HCT116 (cell line): ENCODE measurements around the gene PARVG. TPM values are rescaled to one million over a fixed set of nuclear protein-coding genes. Genes with fewer than 3 reads are reported as not detected.

Experiments
- ATAC-seq: fragments of 200-7000 bp; cut with Tn5 transposase; 2 replicates; pipeline ENCODE4 v1.9.1; 2020; ENCODE audit warnings: mild to moderate bottlenecking, moderate library complexity
- BruUV-seq: library from RNA; stranded (reverse); fragments of 400-500 nt; replicated peaks from 2 replicates; lab custom pipeline; 2021; lab: Mats Ljungman, UMichigan
- CTCF ChIA-PET: fragments of 300-600 bp; sonication (Branson Sonifier 250); formaldehyde crosslinking; loops from one replicate; lab custom pipeline; 2021; ENCODE audit warnings: antibody characterized with exemption; lab: Charles Lee
- POLR2A ChIA-PET: fragments of 300-600, 350-600 bp; sonication (Branson Sonifier 250); formaldehyde crosslinking; loops from one replicate; lab custom pipeline; 2021; ENCODE audit warnings: antibody characterized with exemption; lab: Charles Lee
- RAD21 ChIA-PET, 2 experiments: fragments of 300-600 bp; sonication (Branson Sonifier 250); formaldehyde crosslinking; loops; one replicate each; lab custom pipeline; 2023; ENCODE audit warnings: low total read pairs in 2 of 2; ENCODE audit not compliant: uncharacterized antibody in 2 of 2, unreplicated experiment in 2 of 2, low non-redundant PET in 1 of 2; lab: Charles Lee
- DNase-seq: peaks from one replicate; pipeline ENCODE4 v3.0.0-alpha.2; 2010; ENCODE audit warnings: low read depth, low spot score
- H2AFZ ChIP-seq: fragments of 200-600 bp; shearing (Covaris generic), sonication (generic); 2 replicates; pipeline ENCODE4 v1.6.1; 2017; ENCODE audit warnings: low read depth, mixed run types, mixed read lengths, antibody characterized with exemption, low read length; ENCODE audit not compliant: poor library complexity, severe bottlenecking
- H3K27ac ChIP-seq: 2 replicates; pipeline ENCODE4 v1.5.1; 2012; ENCODE audit warnings: low read depth, low read length
- H3K27me3 ChIP-seq: fragments of 200-600 bp; sonication (generic); 2 replicates; pipeline ENCODE4 v1.6.1; 2016; ENCODE audit warnings: mixed run types, low read length, mixed read lengths; ENCODE audit not compliant: insufficient read depth
- H3K36me3 ChIP-seq, 2 experiments: fragments of 200-500 bp in 1 of 2; fragments of 200-600 bp in 1 of 2; sonication (Bioruptor generic) in 1 of 2; sonication (generic) in 1 of 2; 2 replicates each; pipeline versions ENCODE4 v1.5.1 to v1.6.1; 2014 to 2016; ENCODE audit warnings: low read length in 2 of 2, inconsistent platforms in 1 of 2, mixed read lengths in 1 of 2, mixed run types in 1 of 2; ENCODE audit not compliant: insufficient read depth in 2 of 2, control insufficient read depth in 1 of 2
- H3K4me1 ChIP-seq, 2 experiments: fragments of 200-600 bp in 1 of 2; sonication (generic) in 1 of 2; 2 replicates each; pipeline versions ENCODE4 v1.5.1 to v1.6.1; 2012 to 2017; ENCODE audit warnings: low read length in 2 of 2, inconsistent platforms in 1 of 2, mild to moderate bottlenecking in 1 of 2, mixed read lengths in 1 of 2, mixed run types in 1 of 2, moderate library complexity in 1 of 2; ENCODE audit not compliant: insufficient read depth in 2 of 2, control insufficient read depth in 1 of 2
- H3K4me2 ChIP-seq: fragments of 200-600 bp; sonication (generic); 2 replicates; pipeline ENCODE4 v1.6.1; 2017; ENCODE audit warnings: mixed run types, low read length, mixed read lengths
- H3K4me3 ChIP-seq, 2 experiments: fragments of 200-600 bp in 1 of 2; sonication (generic) in 1 of 2; replicated peaks in 1 of 2; 2 replicates each; pipeline ENCODE4 v1.5.1; 2011 to 2016; ENCODE audit warnings: low read length in 2 of 2, control low read depth in 1 of 2, low read depth in 1 of 2, mild to moderate bottlenecking in 1 of 2, mixed read lengths in 1 of 2, mixed run types in 1 of 2
- H3K79me2 ChIP-seq: fragments of 200-600 bp; sonication (generic); 2 replicates; pipeline ENCODE4 v1.6.1; 2017; ENCODE audit warnings: mild to moderate bottlenecking, mixed run types, low read length, moderate library complexity, mixed read lengths; ENCODE audit not compliant: insufficient read depth
- H3K9ac ChIP-seq: fragments of 200-600 bp; sonication (generic); 2 replicates; pipeline ENCODE4 v1.6.1; 2016; ENCODE audit warnings: low read length, mixed read lengths
- H3K9me2 ChIP-seq: fragments of 200-600 bp; sonication (generic), shearing (Covaris generic); 2 replicates; pipeline ENCODE4 v1.6.1; 2017; ENCODE audit warnings: mixed run types, mild to moderate bottlenecking, moderate library complexity; ENCODE audit not compliant: insufficient read depth
- H3K9me3 ChIP-seq, 2 experiments: fragments of 200-500 bp in 1 of 2; fragments of 200-600 bp in 1 of 2; sonication (Bioruptor generic) in 1 of 2; sonication (generic) in 1 of 2; 2 replicates each; pipeline ENCODE4 v1.6.1; 2014 to 2017; ENCODE audit warnings: low read length in 2 of 2, mixed read lengths in 2 of 2, inconsistent platforms in 1 of 2, low read depth in 1 of 2, mild to moderate bottlenecking in 1 of 2, mixed run types in 1 of 2, moderate library complexity in 1 of 2; ENCODE audit not compliant: control insufficient read depth in 1 of 2, insufficient read depth in 1 of 2
- H4K20me1 ChIP-seq: fragments of 200-600 bp; sonication (generic), shearing (Covaris generic); 2 replicates; pipeline ENCODE4 v1.6.1; 2017; ENCODE audit warnings: mixed run types, mild to moderate bottlenecking, moderate library complexity; ENCODE audit not compliant: insufficient read depth
- ATF3 ChIP-seq: IDR thresholded peaks from 2 replicates; pipeline ENCODE4 v1.6.1; 2012
- CBX3 ChIP-seq: IDR thresholded peaks from 2 replicates; pipeline ENCODE4 v1.6.1; 2012; ENCODE audit warnings: low read depth
- CEBPB ChIP-seq: IDR thresholded peaks from 2 replicates; pipeline ENCODE4 v1.6.1; 2012; ENCODE audit warnings: low read depth
- EGR1 ChIP-seq: IDR thresholded peaks from 2 replicates; pipeline ENCODE4 v1.6.1; 2012; ENCODE audit warnings: low read depth
- ELF1 ChIP-seq: IDR thresholded peaks from 2 replicates; pipeline ENCODE4 v1.6.1; 2012; ENCODE audit warnings: low read depth, borderline replicate concordance
- EZH2 ChIP-seq: fragments of 200-600 bp; sonication (generic); IDR thresholded peaks from 2 replicates; pipeline ENCODE4 v1.6.1; 2017; ENCODE audit warnings: antibody characterized with exemption, mixed run types
- EZH2phosphoT487 ChIP-seq: fragments of 200-600 bp; IDR thresholded peaks from 2 replicates; pipeline ENCODE4 v1.6.1; 2018; ENCODE audit warnings: antibody characterized with exemption, borderline replicate concordance
- MAX ChIP-seq: IDR thresholded peaks from 2 replicates; pipeline ENCODE4 v1.6.1; 2012
- POLR2A ChIP-seq: IDR thresholded peaks from 2 replicates; pipeline ENCODE4 v1.7.0; 2011; ENCODE audit warnings: borderline replicate concordance; ENCODE audit not compliant: insufficient read depth, insufficient read length; ENCODE audit errors: extremely low read depth
- POLR2AphosphoS5 ChIP-seq: IDR thresholded peaks from 2 replicates; pipeline ENCODE4 v1.6.1; 2011; ENCODE audit warnings: mild to moderate bottlenecking, low read depth, low read length, moderate library complexity
- SIN3A ChIP-seq: IDR thresholded peaks from 2 replicates; pipeline ENCODE4 v1.6.1; 2012; ENCODE audit warnings: low read depth
- YY1 ChIP-seq: IDR thresholded peaks from 2 replicates; pipeline ENCODE4 v1.6.1; 2011; ENCODE audit warnings: low read length, low read depth, moderate library complexity, mild to moderate bottlenecking; ENCODE audit not compliant: insufficient replicate concordance; ENCODE audit errors: extremely low read depth
- ZNF274 ChIP-seq: fragments of 200-500 bp; sonication (Bioruptor generic); IDR thresholded peaks from 2 replicates; pipeline ENCODE4 v1.6.1; 2014; ENCODE audit warnings: mild to moderate bottlenecking, low read depth, low read length, inconsistent platforms
- intact Hi-C: fragments of 100-400 bp; cut with micrococcal nuclease; formaldehyde crosslinking; loops from 2 replicates; pipeline ENCODE4 v1.10.0; 2022
- total RNA-seq: library from RNA; stranded (reverse); gene quantifications from one replicate; pipeline ENCODE4 v1.2.1, GENCODE V29; 2021; ENCODE audit not compliant: unreplicated experiment

PARVG gene
- total RNA-seq, 1 experiment from 2014 or later: 0.57 TPM

GRCh38 chr22:44175676-44176075, 5.0 kb upstream of the PARVG start:
- Histone ChIP-seq H3K27ac (no peak overlapping the region), H3K4me3 (no peak overlapping the region), H2AFZ (no peak overlapping the region), H3K79me2 (no peaks in the 10 kb centered on the region), H4K20me1 (no peaks in the 10 kb centered on the region), H3K27me3 (no peaks in the 10 kb centered on the region; the same call in 1 of the 2 replicates), H3K4me2 (no peak overlapping the region), H3K36me3 (no peaks in the 10 kb centered on the region), H3K4me1 (no peaks in the 10 kb centered on the region), H3K9me2 (no peaks in the 10 kb centered on the region), H3K9ac (no peak overlapping the region), H3K9me3 (no peaks in the 10 kb centered on the region)
- CTCF ChIA-PET: interaction anchor here (0.6 kb wide), 1 partner anchor 182 kb away, joined by 6 read pairs; no protein-coding TSS in a partner anchor
- RAD21 ChIA-PET: no interaction called here
- BruUV-seq: no TSS peak
- no peak for DNase-seq
- ATAC-seq: no peak
- POLR2A ChIA-PET: no interaction called here
- intact Hi-C loops: no loop called here
- TF ChIP-seq YY1 (no peak), CBX3 (no peak), SIN3A (no peak), EZH2phosphoT487 (no peak)

- no peaks in the 10 kb centered on the region for H3K9me2 ChIP-seq
- H4K20me1 ChIP-seq: no peaks in the 10 kb centered on the region
- POLR2A ChIA-PET: no interaction called here
- intact Hi-C loops: no loop called here
- ATAC-seq (no peak), DNase-seq (no peak)
- H2AFZ ChIP-seq: no peak overlapping the region
- H3K79me2 ChIP-seq: no peaks in the 10 kb centered on the region
- H3K4me1 ChIP-seq: no peaks in the 10 kb centered on the region
- no TSS peak for BruUV-seq
- H3K4me2 ChIP-seq: no peak overlapping the region
- CTCF ChIA-PET: interaction anchor here (1.6 kb wide), 1 partner anchor 93 kb away, joined by 3 read pairs; no protein-coding TSS in a partner anchor
- TF ChIP-seq ATF3: no peak
- no peak for TF ChIP-seq EZH2phosphoT487
- TF ChIP-seq MAX: no peak
- no peak for TF ChIP-seq SIN3A
- no peak for TF ChIP-seq ELF1
- no peak for TF ChIP-seq ZNF274
- no peak for TF ChIP-seq POLR2AphosphoS5
- no peak for TF ChIP-seq CEBPB
- no peak for TF ChIP-seq EGR1
- no peak for TF ChIP-seq EZH2
- TF ChIP-seq YY1: no peak
- TF ChIP-seq POLR2A: no peak
- no peak overlapping the region for H3K9ac ChIP-seq
- H3K27ac ChIP-seq: no peak overlapping the region
- no peaks in the 10 kb centered on the region for H3K36me3 ChIP-seq
- H3K4me3 ChIP-seq: no peak overlapping the region
- no peaks in the 10 kb centered on the region for H3K9me3 ChIP-seq
- peaks cover 3% of the 10 kb centered on the region; the same call in 1 of the 2 replicates for H3K27me3 ChIP-seq
- RAD21 ChIA-PET: no interaction called here
These were observed 1.3 kb upstream of the PARVG start for GRCh38 chr22:44179196-44179988.
